ENCODE results near the gene LANCL2. TPM values are rescaled to one million over a fixed set of nuclear protein-coding genes. Genes with fewer than 3 reads are reported as not detected.

Gene LANCL2
- total RNA-seq, 1 experiment from 2014 or later = 23.4 TPM

Other genes with a start within 250 kb of the LANCL2 start
- gene VOPP1, start 207.2 kb downstream of the LANCL2 start, total RNA-seq (2014; rRNA removed; shearing (Covaris generic)) = 89.8 and 92.6 TPM in 2 replicates